Left ventricle myocardium inferior (tissue), 1 donor: ENCODE measurements around the gene FARP1. TPM values are rescaled to one million over a fixed set of nuclear protein-coding genes. Genes with fewer than 3 reads are reported as not detected.

Experiments used
- DNase-seq: peaks from one replicate; pipeline ENCODE4 v3.0.0-alpha.2; 2020
- H3K27ac ChIP-seq: fragments of 200-600 bp; replicated peaks from 2 replicates; pipeline ENCODE4 v1.8.0; 2021
- H3K27me3 ChIP-seq: fragments of 200-600 bp; 2 replicates; pipeline ENCODE4 v1.8.0; 2021; ENCODE audit warnings: low read depth
- H3K36me3 ChIP-seq: fragments of 200-600 bp; 2 replicates; pipeline ENCODE4 v1.8.0; 2021
- H3K4me1 ChIP-seq: fragments of 200-600 bp; 2 replicates; pipeline ENCODE4 v1.8.0; 2021
- H3K4me3 ChIP-seq: fragments of 200-600 bp; 2 replicates; pipeline ENCODE4 v1.8.0; 2021; ENCODE audit warnings: mild to moderate bottlenecking, moderate library complexity
- H3K9me3 ChIP-seq: fragments of 200-600 bp; replicated peaks from 2 replicates; pipeline ENCODE4 v1.8.0; 2021
- CTCF ChIP-seq: fragments of 200-600 bp; IDR thresholded peaks from 2 replicates; pipeline ENCODE4 v1.8.0; 2021; ENCODE audit warnings: antibody characterized with exemption, mild to moderate bottlenecking, borderline replicate concordance
- intact Hi-C: fragments of 100-400 bp; cut with micrococcal nuclease; formaldehyde crosslinking; loops from one replicate; pipeline ENCODE4 v1.11.0; 2022
- total RNA-seq: library from RNA; stranded (reverse); fragmentation: NEBNext Ultra II Directional; extraction: Animal tissue kit (Norgen Biotek cat#: 25700); gene quantifications from one replicate; pipeline ENCODE4 v1.2.1, GENCODE V29; 2021
- donor health status: DM: no; HTN: yes; CAD: no; lungs with severe emphysema.

The FARP1 gene
- total RNA-seq, 1 donor from 2014 or later, result 17.6 TPM

- intact Hi-C loops, result no loop called here
- no peaks in the 10 kb centered on the region for H3K9me3 ChIP-seq
- peaks cover 35% of the 10 kb centered on the region for H3K4me1 ChIP-seq
- no peaks in the 10 kb centered on the region for H3K36me3 ChIP-seq
- no peak for TF ChIP-seq CTCF
- no peak for DNase-seq
- no peak overlapping the region for H3K27ac ChIP-seq
- no peak overlapping the region for H3K4me3 ChIP-seq
- no peaks in the 10 kb centered on the region for H3K27me3 ChIP-seq
Observed at GRCh38 chr13:98188544-98189166, 45.8 kb downstream of the FARP1 start.

GRCh38 chr13:98189841-98190505, 47.1 kb downstream of the FARP1 start:
- intact Hi-C loops, result no loop called here
- TF ChIP-seq CTCF, result no peak
- no peaks in the 10 kb centered on the region for H3K36me3 ChIP-seq
- H3K27ac ChIP-seq, result no peak overlapping the region
- no peaks in the 10 kb centered on the region for H3K27me3 ChIP-seq
- peak; percentile 41 for DNase-seq
- no peak overlapping the region for H3K4me3 ChIP-seq
- peaks cover 35% of the 10 kb centered on the region for H3K4me1 ChIP-seq
- no peaks in the 10 kb centered on the region for H3K9me3 ChIP-seq

GRCh38 chr13:98190889-98191444, 48.1 kb downstream of the FARP1 start:
- Histone ChIP-seq H3K27ac (no peak overlapping the region), H3K4me3 (no peak overlapping the region), H3K27me3 (no peaks in the 10 kb centered on the region), H3K9me3 (no peaks in the 10 kb centered on the region), H3K4me1 (peaks cover 35% of the 10 kb centered on the region), H3K36me3 (no peaks in the 10 kb centered on the region)
- intact Hi-C loops, result no loop called here
- no peak for TF ChIP-seq CTCF
- no peak for DNase-seq

- Histone ChIP-seq H3K27ac (no peak overlapping the region), H3K4me3 (no peak overlapping the region), H3K4me1 (peaks cover 34% of the 10 kb centered on the region), H3K9me3 (no peaks in the 10 kb centered on the region), H3K27me3 (no peaks in the 10 kb centered on the region), H3K36me3 (no peaks in the 10 kb centered on the region)
- no peak for TF ChIP-seq CTCF
- intact Hi-C loops, result no loop called here
- no peak for DNase-seq
Observed at GRCh38 chr13:98192008-98192407, 49.1 kb downstream of the FARP1 start.

- intact Hi-C loops, result no loop called here
- no peak for TF ChIP-seq CTCF
Observed at GRCh38 chr13:98195054-98195791, 52.3 kb downstream of the FARP1 start.

More at GRCh38 chr13:98195054-98195791, 52.3 kb downstream of the FARP1 start:
- Histone ChIP-seq H3K36me3 (no peaks in the 10 kb centered on the region), H3K27ac (no peak overlapping the region), H3K4me1 (peaks cover 5% of the 10 kb centered on the region), H3K4me3 (no peak overlapping the region), H3K9me3 (no peaks in the 10 kb centered on the region), H3K27me3 (no peaks in the 10 kb centered on the region)
- no peak for DNase-seq
